Suprapubic skin (tissue), 4 donors: ENCODE measurements around the gene PAX5. TPM values are rescaled to one million over a fixed set of nuclear protein-coding genes. Genes with fewer than 3 reads are reported as not detected.

ENCODE experiments used
- DNase-seq, 2 donors: peaks; one replicate each; pipeline ENCODE4 v3.0.0-alpha.2; 2019; ENCODE audit warnings: low spot score in 2 of 2
- H3K27ac ChIP-seq: fragments of 200-600 bp; sonication (generic); one replicate; pipeline ENCODE4 v1.5.1; 2019
- H3K27me3 ChIP-seq: fragments of 200-600 bp; sonication (generic); one replicate; pipeline ENCODE4 v1.5.1; 2019
- H3K36me3 ChIP-seq: fragments of 200-600 bp; sonication (generic); one replicate; pipeline ENCODE4 v1.5.1; 2019
- H3K4me1 ChIP-seq: fragments of 200-600 bp; sonication (generic); one replicate; pipeline ENCODE4 v1.5.1; 2019
- H3K4me3 ChIP-seq: fragments of 200-600 bp; sonication (generic); one replicate; pipeline ENCODE4 v1.5.1; 2019; ENCODE audit warnings: mild to moderate bottlenecking
- H3K9me3 ChIP-seq: fragments of 200-600 bp; sonication (generic); one replicate; pipeline ENCODE4 v1.5.1; 2019
- CTCF ChIP-seq, 2 donors: fragments of 200-600 bp in 1 of 2; fragments of 450-650 bp in 1 of 2; sonication (generic) in 1 of 2; IDR thresholded peaks; one replicate each; pipeline ENCODE4 v1.5.1; 2016 to 2019; ENCODE audit warnings: antibody characterized with exemption in 2 of 2, mild to moderate bottlenecking in 1 of 2, moderate library complexity in 1 of 2
- EP300 ChIP-seq: sonication (generic); formaldehyde crosslinking; IDR thresholded peaks from one replicate; pipeline ENCODE4 v1.6.1; 2017; ENCODE audit warnings: antibody characterized with exemption
- POLR2A ChIP-seq, 2 donors: fragments of 450-650 bp; IDR thresholded peaks; one replicate each; pipeline ENCODE4 v1.6.1; 2017; ENCODE audit warnings: antibody characterized with exemption in 2 of 2, mild to moderate bottlenecking in 2 of 2, moderate library complexity in 2 of 2
- POLR2AphosphoS5 ChIP-seq, 3 donors: sonication (generic); formaldehyde crosslinking; IDR thresholded peaks; one replicate each; pipeline ENCODE4 v1.6.1; 2017; ENCODE audit warnings: antibody characterized with exemption in 3 of 3
- WGBS: methylation state at CpG from one replicate; pipeline ENCODE4 v1.1.5; 2018; 5-methylcytosine and 5-hydroxymethylcytosine counted together
- total RNA-seq, 4 donors: library from RNA; depleted of rRNA; stranded (reverse); fragments of >200 nt; gene quantifications; one replicate each; pipeline ENCODE4 v1.1.0, GENCODE V29; 2016

Gene PAX5
- total RNA-seq, 4 donors from 2014 or later = 0.04 TPM; not detected in 3

- Histone ChIP-seq H3K4me1 (peaks cover 11% of the 10 kb centered on the region), H3K36me3 (no peaks in the 10 kb centered on the region), H3K4me3 (no peak overlapping the region), H3K27me3 (peaks cover 29% of the 10 kb centered on the region), H3K27ac (no peak overlapping the region), H3K9me3 (no peaks in the 10 kb centered on the region)
- 81% methylated on average over 9 of the region's 9 CpGs for WGBS
- DNase-seq = no peak
- no peak for TF ChIP-seq EP300
- no peak for TF ChIP-seq POLR2AphosphoS5 (IDR thresholded peaks at IDR 0.05)
- TF ChIP-seq CTCF (IDR thresholded peaks at IDR 0.05) = no peak
- no peak for TF ChIP-seq POLR2A (IDR thresholded peaks at IDR 0.05)
Observed at GRCh38 chr9:36855448-36856315, 178.4 kb downstream of the PAX5 start.

GRCh38 chr9:36854751-36855150 lies 179.3 kb downstream of the PAX5 start:
- H3K4me1 ChIP-seq = peaks cover 11% of the 10 kb centered on the region
- WGBS = 79% methylated on average over 7 of the region's 10 CpGs
- DNase-seq = no peak

GRCh38 chr9:36854034-36854433 lies 180.0 kb downstream of the PAX5 start:
- Histone ChIP-seq H3K27ac (no peak overlapping the region), H3K4me1 (peaks cover 6% of the 10 kb centered on the region), H3K4me3 (no peak overlapping the region), H3K27me3 (peaks cover 25% of the 10 kb centered on the region), H3K9me3 (no peaks in the 10 kb centered on the region), H3K36me3 (no peaks in the 10 kb centered on the region)
- 77% methylated on average over 13 of the region's 13 CpGs for WGBS
- TF ChIP-seq CTCF (IDR thresholded peaks at IDR 0.05) = no peak
- DNase-seq = no peak

More at GRCh38 chr9:36854751-36855150, 179.3 kb downstream of the PAX5 start:
- Histone ChIP-seq H3K9me3 (no peaks in the 10 kb centered on the region), H3K27me3 (peaks cover 26% of the 10 kb centered on the region), H3K36me3 (no peaks in the 10 kb centered on the region), H3K4me3 (no peak overlapping the region), H3K27ac (no peak overlapping the region)
- no peak for TF ChIP-seq POLR2AphosphoS5 (IDR thresholded peaks at IDR 0.05)
- no peak for TF ChIP-seq CTCF (IDR thresholded peaks at IDR 0.05)
- no peak for TF ChIP-seq EP300
- no peak for TF ChIP-seq POLR2A (IDR thresholded peaks at IDR 0.05)

GRCh38 chr9:36853233-36853632 lies 180.8 kb downstream of the PAX5 start:
- H3K4me1 ChIP-seq = no peaks in the 10 kb centered on the region
- TF ChIP-seq EP300 = no peak
- TF ChIP-seq POLR2A (IDR thresholded peaks at IDR 0.05) = no peak
- no peak for TF ChIP-seq POLR2AphosphoS5 (IDR thresholded peaks at IDR 0.05)
- TF ChIP-seq CTCF (IDR thresholded peaks at IDR 0.05) = no peak
- H3K27ac ChIP-seq = no peak overlapping the region
- no peak for DNase-seq
- no peak overlapping the region for H3K4me3 ChIP-seq
- H3K9me3 ChIP-seq = no peaks in the 10 kb centered on the region
- peaks cover 17% of the 10 kb centered on the region for H3K27me3 ChIP-seq
- H3K36me3 ChIP-seq = no peaks in the 10 kb centered on the region
- WGBS = 82% methylated on average over 1 of the region's 1 CpG

GRCh38 chr9:36849943-36850342 lies 184.1 kb downstream of the PAX5 start:
- DNase-seq = no peak
- no peaks in the 10 kb centered on the region for H3K36me3 ChIP-seq
- no peak overlapping the region for H3K27ac ChIP-seq
- 77% methylated on average over 8 of the region's 9 CpGs for WGBS
- peaks cover 20% of the 10 kb centered on the region for H3K27me3 ChIP-seq
- no peaks in the 10 kb centered on the region for H3K9me3 ChIP-seq
- no peak overlapping the region for H3K4me3 ChIP-seq
- no peaks in the 10 kb centered on the region for H3K4me1 ChIP-seq
- TF ChIP-seq CTCF (IDR thresholded peaks at IDR 0.05) (no peak), EP300 (no peak)
